Smooth muscle cell (in vitro differentiated cells): ENCODE measurements around the gene ECT2. TPM values are rescaled to one million over a fixed set of nuclear protein-coding genes. Genes with fewer than 3 reads are reported as not detected.
A peak's percentile ranks its signal among the peaks of the same experiment; 100 is the strongest.
"Not testable (repeated sequence)": the region's sequence is repeated elsewhere in the genome, so short reads cannot be mapped to it uniquely, and the experiment has no call there.

Source experiments
- DNase-seq: peaks from one replicate; lab custom pipeline; 2025; ENCODE audit not compliant: unreplicated experiment; lab: John Stamatoyannopoulos, UW
- H2AFZ ChIP-seq: fragments of 200-600 bp; sonication (generic); 2 replicates; pipeline ENCODE4 v1.6.0; 2016; ENCODE audit warnings: antibody characterized with exemption, low read depth, mild to moderate bottlenecking
- H3F3A ChIP-seq: fragments of 200-600 bp; sonication (generic); 2 replicates; pipeline ENCODE4 v1.6.0; 2017; ENCODE audit warnings: antibody characterized with exemption, low read depth
- H3K27ac ChIP-seq: fragments of 200-600 bp; sonication (generic); 2 replicates; pipeline ENCODE4 v1.5.1; 2016; ENCODE audit warnings: low read depth, mild to moderate bottlenecking
- H3K27me3 ChIP-seq: fragments of 200-600 bp; sonication (generic); 2 replicates; pipeline ENCODE4 v1.6.1; 2016; ENCODE audit warnings: low read depth, mild to moderate bottlenecking
- H3K36me3 ChIP-seq: fragments of 200-600 bp; sonication (generic); 2 replicates; pipeline ENCODE4 v1.5.1; 2016; ENCODE audit warnings: low read depth
- H3K4me1 ChIP-seq: fragments of 200-600 bp; sonication (generic); 2 replicates; pipeline ENCODE4 v1.5.1; 2016; ENCODE audit warnings: low read depth
- H3K4me2 ChIP-seq: fragments of 200-600 bp; sonication (generic); 2 replicates; pipeline ENCODE4 v1.6.0; 2016; ENCODE audit warnings: mild to moderate bottlenecking
- H3K4me3 ChIP-seq: fragments of 200-600 bp; sonication (generic); 2 replicates; pipeline ENCODE4 v1.5.1; 2016; ENCODE audit warnings: mild to moderate bottlenecking
- H3K79me2 ChIP-seq: fragments of 200-600 bp; sonication (generic); 2 replicates; pipeline ENCODE4 v1.6.0; 2016; ENCODE audit warnings: low read depth, mild to moderate bottlenecking
- H3K9ac ChIP-seq: fragments of 200-600 bp; sonication (generic); 2 replicates; pipeline ENCODE4 v1.6.0; 2016; ENCODE audit warnings: low read depth
- H3K9me3 ChIP-seq: fragments of 200-600 bp; sonication (generic); replicated peaks from 2 replicates; pipeline ENCODE4 v1.5.1; 2016; ENCODE audit warnings: low read depth
- H4K20me1 ChIP-seq: fragments of 200-600 bp; sonication (generic); 2 replicates; pipeline ENCODE4 v1.6.0; 2016; ENCODE audit warnings: low read depth
- WGBS: methylation state at CpG from one replicate; pipeline ENCODE4 v1.1.7; 2016; ENCODE audit warnings: low lambda C conversion rate; 5-methylcytosine and 5-hydroxymethylcytosine counted together
- polyA plus RNA-seq: library from polyadenylated mRNA; unstranded; fragments of >200 nt; fragmentation: Nextera tagmentation; extraction: Ambion mirVana; gene quantifications from 2 replicates; pipeline ENCODE4 v1.2.1, GENCODE V29; 2016
- total RNA-seq: library from RNA; depleted of rRNA; stranded (reverse); fragments of >200 nt; gene quantifications from 2 replicates; pipeline ENCODE4 v1.2.3, GENCODE V29; 2014
- TF ChIP-seq, protein P1 (sequence below): fragments of 200-600 bp; sonication (generic); IDR thresholded peaks from 2 replicates; pipeline ENCODE4 v1.5.1; 2017; ENCODE audit warnings: borderline replicate concordance, mild to moderate bottlenecking, antibody characterized with exemption; ENCODE audit not compliant: insufficient read depth, poor library complexity, severe bottlenecking

Gene ECT2
- total and polyA plus RNA-seq, 2 experiments from 2014 or later: 10.9 to 32.1 TPM

DNA sequence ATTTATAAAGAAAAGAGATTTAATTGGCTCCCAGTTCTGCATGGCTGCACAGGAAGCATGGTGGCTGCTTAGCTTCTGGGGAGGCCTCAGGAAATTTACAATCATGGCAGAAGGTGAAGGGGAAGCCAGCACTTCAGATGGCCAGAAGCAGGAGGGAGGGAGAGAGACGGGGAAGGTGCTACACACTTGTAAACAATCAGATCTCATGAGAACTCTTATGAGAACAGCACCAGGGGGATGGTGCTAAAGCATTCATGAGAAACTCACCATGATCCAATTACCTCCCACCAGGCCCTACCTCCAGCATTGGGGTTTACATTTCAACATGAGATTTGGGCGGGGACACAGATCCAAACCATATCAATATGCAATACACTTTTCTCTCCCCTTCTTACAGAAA is 73.7 kb downstream of the ECT2 start:
- WGBS: 89% methylated on average over 2 of the region's 2 CpGs
- TF ChIP-seq, protein P1, sequence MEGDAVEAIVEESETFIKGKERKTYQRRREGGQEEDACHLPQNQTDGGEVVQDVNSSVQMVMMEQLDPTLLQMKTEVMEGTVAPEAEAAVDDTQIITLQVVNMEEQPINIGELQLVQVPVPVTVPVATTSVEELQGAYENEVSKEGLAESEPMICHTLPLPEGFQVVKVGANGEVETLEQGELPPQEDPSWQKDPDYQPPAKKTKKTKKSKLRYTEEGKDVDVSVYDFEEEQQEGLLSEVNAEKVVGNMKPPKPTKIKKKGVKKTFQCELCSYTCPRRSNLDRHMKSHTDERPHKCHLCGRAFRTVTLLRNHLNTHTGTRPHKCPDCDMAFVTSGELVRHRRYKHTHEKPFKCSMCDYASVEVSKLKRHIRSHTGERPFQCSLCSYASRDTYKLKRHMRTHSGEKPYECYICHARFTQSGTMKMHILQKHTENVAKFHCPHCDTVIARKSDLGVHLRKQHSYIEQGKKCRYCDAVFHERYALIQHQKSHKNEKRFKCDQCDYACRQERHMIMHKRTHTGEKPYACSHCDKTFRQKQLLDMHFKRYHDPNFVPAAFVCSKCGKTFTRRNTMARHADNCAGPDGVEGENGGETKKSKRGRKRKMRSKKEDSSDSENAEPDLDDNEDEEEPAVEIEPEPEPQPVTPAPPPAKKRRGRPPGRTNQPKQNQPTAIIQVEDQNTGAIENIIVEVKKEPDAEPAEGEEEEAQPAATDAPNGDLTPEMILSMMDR: no peak
- H4K20me1 ChIP-seq: no peaks in the 10 kb centered on the region
- H3K9ac ChIP-seq: no peak overlapping the region
- H3K4me3 ChIP-seq: no peak overlapping the region
- no peaks in the 10 kb centered on the region for H3F3A ChIP-seq
- no peak overlapping the region for H3K27ac ChIP-seq
- H3K79me2 ChIP-seq: no peaks in the 10 kb centered on the region
- no peaks in the 10 kb centered on the region for H3K4me1 ChIP-seq
- no peak for DNase-seq
- no peaks in the 10 kb centered on the region for H3K27me3 ChIP-seq
- no peak overlapping the region for H3K4me2 ChIP-seq
- no peak overlapping the region for H2AFZ ChIP-seq
- no peaks in the 10 kb centered on the region for H3K9me3 ChIP-seq
- H3K36me3 ChIP-seq: no peaks in the 10 kb centered on the region

DNA sequence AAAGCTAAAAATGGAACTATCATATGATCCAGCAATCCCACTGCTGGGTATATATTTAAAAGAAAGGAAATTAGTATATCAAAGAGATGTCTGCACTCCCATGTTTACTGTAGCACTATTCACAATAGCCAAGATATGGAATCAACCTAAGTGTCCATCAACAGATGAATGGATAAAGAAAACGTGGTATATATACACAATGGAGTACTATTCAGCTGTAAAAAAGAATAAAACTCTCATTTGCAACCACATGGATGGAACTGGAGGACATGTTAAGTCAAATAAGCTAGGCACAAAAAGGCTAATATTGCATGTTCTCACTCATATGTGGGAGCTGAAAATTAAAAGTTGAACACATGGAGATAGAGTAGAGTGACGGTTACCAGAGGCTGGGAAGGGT is 76.7 kb downstream of the ECT2 start:
- not testable (repeated sequence) for H3K27ac ChIP-seq, H3K4me2 ChIP-seq, H3K4me3 ChIP-seq, DNase-seq, H3K9ac ChIP-seq, H4K20me1 ChIP-seq, H3K27me3 ChIP-seq, H3K9me3 ChIP-seq, H2AFZ ChIP-seq, H3K4me1 ChIP-seq, H3K79me2 ChIP-seq, H3K36me3 ChIP-seq, H3F3A ChIP-seq
- 98% methylated on average over 2 of the region's 2 CpGs for WGBS

DNA sequence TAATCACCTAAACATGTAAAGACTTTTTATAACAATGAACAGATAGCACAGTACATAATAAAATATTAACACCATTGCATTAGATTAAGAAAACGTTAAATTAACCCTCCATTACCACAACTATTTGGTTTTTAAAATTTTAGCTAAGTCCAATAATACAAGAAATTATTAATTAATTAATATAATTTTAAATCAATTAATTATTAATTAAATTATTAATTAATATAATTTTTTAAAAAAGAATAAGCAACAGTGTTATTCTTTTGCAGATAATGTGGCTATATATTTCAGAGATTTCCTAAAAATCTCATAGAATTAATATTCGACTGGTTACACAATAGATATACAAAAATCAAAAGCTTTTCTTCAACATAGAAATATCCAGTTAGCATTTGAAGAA is 82.5 kb downstream of the ECT2 start:
- no peak for DNase-seq
- Histone ChIP-seq H2AFZ (no peak overlapping the region), H3K4me1 (no peaks in the 10 kb centered on the region), H3K27ac (no peak overlapping the region), H3K9ac (no peak overlapping the region), H4K20me1 (no peaks in the 10 kb centered on the region), H3K79me2 (no peaks in the 10 kb centered on the region), H3K4me2 (no peak overlapping the region), H3K4me3 (no peak overlapping the region), H3K36me3 (no peaks in the 10 kb centered on the region), H3F3A (no peaks in the 10 kb centered on the region), H3K27me3 (no peaks in the 10 kb centered on the region), H3K9me3 (no peaks in the 10 kb centered on the region)
- 75% methylated on average over 2 of the region's 2 CpGs for WGBS
- TF ChIP-seq, protein P1: no peak

DNA sequence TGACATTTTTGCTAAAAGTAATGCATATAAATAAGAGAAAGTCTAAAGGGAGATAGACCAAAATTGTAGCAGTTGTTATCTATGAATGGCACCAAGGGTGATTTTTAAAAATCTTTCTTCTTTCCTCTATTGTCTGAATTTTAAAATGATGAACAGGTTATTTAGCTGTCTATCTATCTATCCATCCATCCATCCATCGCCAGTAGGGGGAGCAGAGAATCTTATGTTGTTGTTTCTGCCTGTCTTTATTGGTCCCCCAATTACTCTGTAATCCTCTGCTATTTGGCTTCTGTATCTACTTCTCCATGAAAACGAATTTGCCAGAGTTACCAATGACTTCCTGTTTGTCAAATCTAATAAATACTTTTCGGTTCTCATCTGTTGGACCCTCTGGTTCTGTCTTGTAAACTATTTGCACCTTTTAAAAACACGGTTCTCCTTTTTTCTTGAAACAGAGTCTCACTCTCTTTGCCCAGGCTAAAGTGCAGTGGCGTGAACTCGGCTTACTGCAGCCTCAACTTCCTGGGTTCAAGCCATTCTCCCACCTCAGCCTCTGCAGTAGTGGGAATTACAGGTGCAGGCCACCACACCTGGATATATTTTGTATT is 86.0 kb downstream of the ECT2 start:
- no peak for DNase-seq
- no peak overlapping the region for H3K4me3 ChIP-seq
- H3K9me3 ChIP-seq: no peaks in the 10 kb centered on the region
- H3K27ac ChIP-seq: no peak overlapping the region
- WGBS: 47% methylated on average over 6 of the region's 6 CpGs
- H3F3A ChIP-seq: no peaks in the 10 kb centered on the region
- TF ChIP-seq, protein P1: peak; percentile 69
- H3K36me3 ChIP-seq: no peaks in the 10 kb centered on the region
- no peak overlapping the region for H3K9ac ChIP-seq
- H2AFZ ChIP-seq: no peak overlapping the region
- no peaks in the 10 kb centered on the region for H3K4me1 ChIP-seq
- no peak overlapping the region for H3K4me2 ChIP-seq
- no peaks in the 10 kb centered on the region for H3K79me2 ChIP-seq
- H3K27me3 ChIP-seq: no peaks in the 10 kb centered on the region
- H4K20me1 ChIP-seq: no peaks in the 10 kb centered on the region
